Bladder microvascular endothelial cell (primary cell): ENCODE measurements around the gene AADAC. TPM values are rescaled to one million over a fixed set of nuclear protein-coding genes. Genes with fewer than 3 reads are reported as not detected.

ENCODE experiments used
- total RNA-seq: library from RNA; depleted of rRNA; stranded (reverse); fragments of >200 nt; gene quantifications from 2 replicates; pipeline ENCODE4 v1.2.3, GENCODE V29; 2014

The AADAC gene, protein sequence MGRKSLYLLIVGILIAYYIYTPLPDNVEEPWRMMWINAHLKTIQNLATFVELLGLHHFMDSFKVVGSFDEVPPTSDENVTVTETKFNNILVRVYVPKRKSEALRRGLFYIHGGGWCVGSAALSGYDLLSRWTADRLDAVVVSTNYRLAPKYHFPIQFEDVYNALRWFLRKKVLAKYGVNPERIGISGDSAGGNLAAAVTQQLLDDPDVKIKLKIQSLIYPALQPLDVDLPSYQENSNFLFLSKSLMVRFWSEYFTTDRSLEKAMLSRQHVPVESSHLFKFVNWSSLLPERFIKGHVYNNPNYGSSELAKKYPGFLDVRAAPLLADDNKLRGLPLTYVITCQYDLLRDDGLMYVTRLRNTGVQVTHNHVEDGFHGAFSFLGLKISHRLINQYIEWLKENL
- 0.32 TPM in 1 of 2 replicates, not detected in the other for total RNA-seq

DNA sequence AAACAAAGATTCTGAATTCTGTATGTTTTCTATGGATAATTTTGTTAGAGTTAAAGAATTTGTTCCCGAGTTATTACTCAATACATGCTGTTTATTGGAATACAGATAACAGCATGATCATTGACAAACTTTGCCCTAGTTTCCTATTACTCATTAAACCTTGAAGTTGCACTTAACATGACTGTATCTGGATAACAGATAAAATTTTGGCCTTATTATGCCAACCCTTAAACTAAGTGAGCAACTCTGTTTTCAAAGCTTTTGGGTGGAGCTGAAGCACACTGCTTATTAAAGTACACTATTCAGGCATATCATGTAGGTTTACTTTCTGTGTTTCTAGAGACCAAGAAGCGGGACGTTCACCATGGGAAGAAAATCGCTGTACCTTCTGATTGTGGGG is at the start of gene AADAC:
TSS of gene AADAC (plus strand) at position 318 of the 400 bp plus-strand sequence. CDS start at position 365, 47 bp downstream.

GRCh38 chr3:151873398-151873797 is 59.5 kb downstream of the AADAC start, which contains the start of gene SUCNR1:
TSS of gene SUCNR1 (plus strand) at chr3:151873643. CDS start at chr3:151879893, 6,250 bp downstream.

Other genes with a start within 250 kb of the AADAC start
- not detected in 2 replicates for gene AADACL2, start 80.2 kb upstream of the AADAC start, total RNA-seq
- under 0.01 TPM in 2 replicates for gene SUCNR1, start 59.5 kb downstream of the AADAC start, total RNA-seq